Measurements from ENCODE around the gene JOSD1. TPM values are rescaled to one million over a fixed set of nuclear protein-coding genes. Genes with fewer than 3 reads are reported as not detected.
A peak's percentile ranks its signal among the peaks of the same experiment; 100 is the strongest.

JOSD1 gene
- total and polyA plus RNA-seq, 5 donors from 2014 or later = 8.7 to 205 (median 11.1) TPM

DNA sequence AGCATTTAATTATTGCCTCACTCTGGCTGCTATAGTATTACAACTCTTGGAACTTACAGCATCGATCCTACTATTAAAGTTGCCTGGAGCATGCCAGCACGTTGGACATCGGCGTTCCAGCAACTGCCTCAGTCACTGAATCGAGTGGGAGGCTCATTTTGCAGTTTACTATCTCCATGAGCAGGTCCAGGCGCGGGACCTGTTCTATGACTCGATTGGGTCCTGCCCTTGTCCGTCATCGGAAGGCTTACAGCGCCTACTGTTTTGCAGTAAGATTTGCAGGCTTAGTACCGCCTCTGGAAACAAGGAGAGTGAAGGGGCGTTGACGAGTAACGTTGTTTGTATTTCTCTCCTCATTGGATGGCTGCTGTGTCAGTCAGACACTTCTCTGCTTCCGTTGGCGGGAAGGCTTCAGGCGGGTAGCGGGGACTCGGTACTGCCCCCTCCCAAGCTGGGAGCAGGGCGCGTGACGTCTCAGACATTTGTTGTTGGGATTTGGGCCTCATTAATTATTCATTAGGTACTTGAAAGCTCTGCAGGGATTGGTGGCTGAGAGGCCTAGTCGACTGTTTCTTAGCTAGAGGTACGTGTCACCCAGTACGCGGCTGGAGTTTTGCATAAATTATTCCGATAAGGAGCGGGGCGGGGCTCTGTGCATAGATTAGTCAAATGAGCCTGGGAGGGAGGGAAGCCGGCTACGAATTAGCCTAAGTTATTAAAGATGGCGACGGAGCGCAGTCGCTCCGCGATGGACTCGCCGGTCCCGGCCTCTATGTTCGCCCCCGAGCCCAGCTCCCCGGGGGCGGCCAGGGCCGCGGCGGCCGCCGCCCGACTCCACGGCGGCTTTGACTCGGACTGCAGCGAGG, 4.7 kb upstream of the JOSD1 start, which contains the start of gene GTPBP1:
Gene GTPBP1, plus strand, starts transcription at position 710 of the 866 bp plus-strand sequence. Its CDS starts 12 bp downstream, at position 722.
- Histone ChIP-seq H3K4me3 (ENCODE audit: low read depth, low read length) (peak within 1 kb of the TSS; percentile 96), H3K4me1 (ENCODE audit: control insufficient read depth, insufficient read depth, low read length, poor library complexity, severe bottlenecking) (peaks cover 56% of the 10 kb centered on the region), H3K9me3 (ENCODE audit: control insufficient read depth in 2 of 2, low read length in 2 of 2) (no peaks in the 10 kb centered on the region), H3K27ac (ENCODE audit: insufficient read depth, low read length, poor library complexity, severe bottlenecking) (peak within 1 kb of the TSS; percentile 87), H3K27me3 (ENCODE audit: control insufficient read depth, insufficient read depth, low read length) (no peaks in the 10 kb centered on the region), H3K36me3 (ENCODE audit: control insufficient read depth, insufficient read depth, low read length) (peaks cover 12% of the 10 kb centered on the region)
- Mint-ChIP-seq H3K4me1 (peaks cover 8 to 63% (median 40%) of the 10 kb centered on the region in 4 donors), H3K27ac (peak within 1 kb of the TSS; percentile 93 to 99 (median 98)), H3K9me3 (no peaks in the 10 kb centered on the region), H3K27me3 (peaks cover 4% of the 10 kb centered on the region), H3K4me3 (peak within 1 kb of the TSS; percentile 92 to 94 (median 94)), H3K36me3 (no peaks in the 10 kb centered on the region)
- peak; percentile 97 to 100 (median 99) for DNase-seq
- ATAC-seq (ENCODE audit: low read depth in 2 of 2) = peak; percentile 80 to 84

DNA sequence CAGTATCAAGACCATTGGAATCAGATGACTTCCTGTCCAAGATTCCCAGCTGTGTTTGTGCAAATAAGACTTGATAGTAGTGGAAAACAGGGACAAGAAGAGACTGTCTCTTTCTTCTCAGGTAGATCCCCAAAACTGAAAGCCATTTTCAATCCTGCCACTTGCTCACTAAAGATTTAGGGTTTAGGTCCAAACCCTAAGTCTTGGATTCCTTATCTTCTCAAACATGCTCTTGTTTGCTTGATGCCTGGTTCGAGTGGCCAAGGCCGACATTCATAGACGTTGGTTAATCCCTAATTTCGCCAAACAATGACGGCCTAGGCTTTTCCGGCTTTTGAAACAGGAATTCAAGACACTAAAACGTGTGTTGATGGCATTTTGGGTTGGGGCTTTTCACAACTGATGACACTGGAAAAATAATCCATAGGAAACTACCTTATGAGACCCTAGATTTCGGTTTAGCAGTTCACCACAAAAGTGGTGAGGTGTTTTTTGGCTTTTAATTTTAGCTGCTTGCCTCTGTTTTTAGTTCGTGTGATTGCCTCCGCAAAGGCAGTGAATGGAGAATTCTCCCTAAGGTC, 4.0 kb upstream of the JOSD1 start:
- ATAC-seq (ENCODE audit: low read depth in 2 of 2) (no peak), DNase-seq (peak in 1 of 3 donors; percentile 31)
- peak overlapping the region; percentile 93 to 99 (median 98) for H3K27ac Mint-ChIP-seq
- peaks cover 4% of the 10 kb centered on the region for H3K27me3 Mint-ChIP-seq
- Histone ChIP-seq H3K27me3 (ENCODE audit: control insufficient read depth, insufficient read depth, low read length) (no peaks in the 10 kb centered on the region), H3K9me3 (ENCODE audit: control insufficient read depth in 2 of 2, low read length in 2 of 2) (no peaks in the 10 kb centered on the region), H3K36me3 (ENCODE audit: control insufficient read depth, insufficient read depth, low read length) (peaks cover 5% of the 10 kb centered on the region), H3K27ac (ENCODE audit: insufficient read depth, low read length, poor library complexity, severe bottlenecking) (peak overlapping the region; percentile 87), H3K4me1 (ENCODE audit: control insufficient read depth, insufficient read depth, low read length, poor library complexity, severe bottlenecking) (peaks cover 59% of the 10 kb centered on the region), H3K4me3 (ENCODE audit: low read depth, low read length) (peak overlapping the region; percentile 90)
- no peaks in the 10 kb centered on the region for H3K9me3 Mint-ChIP-seq
- peak overlapping the region; percentile 80 to 92 (median 84) for H3K4me3 Mint-ChIP-seq
- H3K4me1 Mint-ChIP-seq = peaks cover 9 to 62% (median 37%) of the 10 kb centered on the region in 4 donors
- H3K36me3 Mint-ChIP-seq = no peaks in the 10 kb centered on the region

DNA sequence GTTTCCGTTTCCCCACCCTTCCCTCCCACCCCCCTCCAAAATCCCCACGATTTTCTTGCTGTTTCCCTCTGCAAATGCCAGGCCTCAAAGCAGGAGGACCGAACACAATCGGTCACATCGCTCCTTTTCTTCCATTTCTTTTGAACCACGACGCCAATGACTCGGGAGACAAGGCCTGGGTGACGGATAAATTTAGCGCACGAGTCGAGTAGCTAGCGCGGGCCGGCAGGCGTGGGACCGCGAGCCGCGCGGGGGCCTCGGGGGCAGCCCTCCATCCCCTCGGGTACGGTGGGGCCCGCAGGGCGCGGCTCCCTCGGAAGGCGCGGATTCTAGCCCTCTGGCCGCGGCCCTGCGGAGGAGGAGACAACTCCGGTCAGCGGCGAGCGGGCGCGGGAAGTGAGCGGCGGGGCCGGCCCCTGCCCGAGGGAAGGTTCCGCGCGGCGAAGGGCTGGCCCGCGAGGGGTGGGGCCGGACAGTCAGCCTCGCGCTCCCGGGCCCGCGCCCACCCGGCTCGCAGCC, 414 bp downstream of the JOSD1 start:
- Mint-ChIP-seq H3K9me3 (no peaks in the 10 kb centered on the region), H3K36me3 (peaks cover 5% of the 10 kb centered on the region), H3K27ac (peak overlapping the region; percentile 96 to 98 (median 97)), H3K4me3 (peak overlapping the region; percentile 87 to 98 (median 96)), H3K4me1 (peaks cover 31 to 62% (median 42%) of the 10 kb centered on the region in 4 donors), H3K27me3 (peaks cover 4% of the 10 kb centered on the region)
- H3K27me3 ChIP-seq (ENCODE audit: control insufficient read depth, insufficient read depth, low read length) = no peaks in the 10 kb centered on the region
- H3K4me3 ChIP-seq (ENCODE audit: low read depth, low read length) = peak overlapping the region; percentile 82
- H3K4me1 ChIP-seq (ENCODE audit: control insufficient read depth, insufficient read depth, low read length, poor library complexity, severe bottlenecking) = peaks cover 66% of the 10 kb centered on the region
- ATAC-seq (ENCODE audit: low read depth in 2 of 2) (peak in 1 of 2 donors; percentile 0), DNase-seq (peak in 2 of 3 donors; percentile 39 to 44)
- no peaks in the 10 kb centered on the region for H3K9me3 ChIP-seq (ENCODE audit: control insufficient read depth in 2 of 2, low read length in 2 of 2)
- no peaks in the 10 kb centered on the region for H3K36me3 ChIP-seq (ENCODE audit: control insufficient read depth, insufficient read depth, low read length)
- peak overlapping the region; percentile 97 for H3K27ac ChIP-seq (ENCODE audit: insufficient read depth, low read length, poor library complexity, severe bottlenecking)

DNA sequence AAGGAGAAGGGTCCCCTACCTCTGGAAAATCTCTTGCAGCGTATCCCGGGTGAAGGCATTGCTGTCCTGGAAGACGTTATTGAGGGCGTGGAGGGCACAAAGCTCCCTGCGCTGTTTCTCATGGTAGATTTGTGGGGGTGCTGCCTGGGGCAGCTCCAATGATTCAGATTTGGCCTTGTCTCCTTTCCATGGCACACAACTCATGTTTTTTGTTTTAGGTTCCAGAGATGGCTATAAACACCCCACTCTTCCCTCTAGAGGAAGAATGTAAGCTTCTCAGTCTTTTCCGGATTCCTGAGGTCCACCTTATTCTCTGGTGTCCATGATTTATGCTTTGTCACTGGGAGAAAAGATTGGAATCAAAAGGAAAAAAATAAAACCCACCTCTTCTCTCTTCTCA, 959 bp downstream of the JOSD1 start:
- peak overlapping the region; percentile 87 to 95 (median 94) for H3K4me3 Mint-ChIP-seq
- H3K9me3 Mint-ChIP-seq = no peaks in the 10 kb centered on the region
- peak overlapping the region; percentile 97 for H3K27ac ChIP-seq (ENCODE audit: insufficient read depth, low read length, poor library complexity, severe bottlenecking)
- H3K36me3 Mint-ChIP-seq = peaks cover 7% of the 10 kb centered on the region
- H3K27me3 Mint-ChIP-seq = peaks cover 4% of the 10 kb centered on the region
- ATAC-seq (ENCODE audit: low read depth in 2 of 2) = no peak
- H3K4me3 ChIP-seq (ENCODE audit: low read depth, low read length) = peak overlapping the region; percentile 82
- H3K27ac Mint-ChIP-seq = peak overlapping the region; percentile 96 to 98 (median 97)
- H3K4me1 Mint-ChIP-seq = peaks cover 34 to 62% (median 42%) of the 10 kb centered on the region in 4 donors
- H3K27me3 ChIP-seq (ENCODE audit: control insufficient read depth, insufficient read depth, low read length) = no peaks in the 10 kb centered on the region
- no peaks in the 10 kb centered on the region for H3K9me3 ChIP-seq (ENCODE audit: control insufficient read depth in 2 of 2, low read length in 2 of 2)
- H3K4me1 ChIP-seq (ENCODE audit: control insufficient read depth, insufficient read depth, low read length, poor library complexity, severe bottlenecking) = peaks cover 65% of the 10 kb centered on the region
- no peaks in the 10 kb centered on the region for H3K36me3 ChIP-seq (ENCODE audit: control insufficient read depth, insufficient read depth, low read length)
- DNase-seq = peak in 1 of 3 donors; percentile 8

DNA sequence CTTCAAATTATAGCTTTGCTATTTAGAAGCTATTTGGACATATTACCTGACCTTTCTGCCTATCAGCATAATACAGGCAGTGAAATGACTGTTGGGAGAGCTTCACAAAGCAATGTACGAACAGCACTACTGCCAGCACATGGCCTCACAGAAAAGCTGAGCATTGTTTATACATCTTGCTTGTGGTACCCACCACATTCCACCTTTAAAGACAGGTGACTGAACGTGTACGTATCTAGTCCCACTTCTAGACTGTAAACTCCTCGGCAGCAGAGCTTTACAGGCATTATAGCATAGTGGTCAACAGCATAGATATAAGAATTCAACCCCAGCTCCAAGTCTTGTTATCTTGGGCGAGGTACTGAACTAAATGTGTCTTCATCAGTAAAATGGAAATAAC, 1.6 kb downstream of the JOSD1 start:
- H3K4me1 ChIP-seq (ENCODE audit: control insufficient read depth, insufficient read depth, low read length, poor library complexity, severe bottlenecking) = peaks cover 64% of the 10 kb centered on the region
- no peaks in the 10 kb centered on the region for H3K36me3 ChIP-seq (ENCODE audit: control insufficient read depth, insufficient read depth, low read length)
- Mint-ChIP-seq H3K27ac (peak overlapping the region; percentile 96 to 98 (median 97)), H3K4me3 (peak overlapping the region; percentile 87 to 95 (median 94)), H3K36me3 (peaks cover 9% of the 10 kb centered on the region), H3K4me1 (peaks cover 36 to 63% (median 42%) of the 10 kb centered on the region in 4 donors), H3K9me3 (no peaks in the 10 kb centered on the region), H3K27me3 (peaks cover 4% of the 10 kb centered on the region)
- H3K27me3 ChIP-seq (ENCODE audit: control insufficient read depth, insufficient read depth, low read length) = no peaks in the 10 kb centered on the region
- peak overlapping the region; percentile 82 for H3K4me3 ChIP-seq (ENCODE audit: low read depth, low read length)
- no peaks in the 10 kb centered on the region for H3K9me3 ChIP-seq (ENCODE audit: control insufficient read depth in 2 of 2, low read length in 2 of 2)
- DNase-seq (peak in 1 of 3 donors; percentile 22), ATAC-seq (ENCODE audit: low read depth in 2 of 2) (no peak)
- H3K27ac ChIP-seq (ENCODE audit: insufficient read depth, low read length, poor library complexity, severe bottlenecking) = peak overlapping the region; percentile 97

DNA sequence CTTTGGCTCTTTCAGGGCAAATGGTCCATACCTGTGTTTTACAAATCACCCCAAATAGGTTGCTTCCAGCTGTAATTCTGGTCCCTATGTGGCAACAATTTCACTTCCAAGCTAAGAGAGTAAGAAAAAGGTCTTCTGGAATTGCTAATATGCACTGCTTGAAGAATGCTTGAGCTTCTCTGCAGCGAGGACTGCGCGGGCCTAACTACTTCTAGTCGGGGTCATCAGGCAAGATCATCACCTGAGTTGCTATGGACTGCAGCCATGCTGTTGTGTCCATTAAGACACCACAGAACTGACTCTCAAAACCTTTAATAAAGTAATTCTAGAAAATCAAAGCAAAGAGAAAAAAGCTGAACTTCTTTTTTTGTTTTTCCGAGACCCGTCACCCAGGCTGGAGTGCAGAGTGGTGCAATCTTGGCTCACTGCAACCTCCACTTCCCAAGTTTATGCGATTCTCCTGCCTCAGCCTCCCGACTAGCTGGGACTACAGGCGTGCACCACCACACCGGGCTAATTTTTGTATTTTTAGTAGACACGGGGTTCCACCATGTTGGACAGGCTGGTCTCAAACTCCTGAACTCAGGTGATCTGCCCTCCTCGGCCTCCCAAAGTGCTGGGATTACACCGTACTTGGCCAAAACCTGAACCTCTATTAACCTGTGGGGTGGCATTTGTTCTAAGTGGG, 2.2 kb downstream of the JOSD1 start:
- Mint-ChIP-seq H3K36me3 (peaks cover 9% of the 10 kb centered on the region), H3K9me3 (no peaks in the 10 kb centered on the region), H3K27ac (peak overlapping the region; percentile 56 to 98 (median 97)), H3K27me3 (peaks cover 4% of the 10 kb centered on the region), H3K4me3 (peak overlapping the region; percentile 87 to 95 (median 94)), H3K4me1 (peaks cover 36 to 63% (median 43%) of the 10 kb centered on the region in 4 donors)
- Histone ChIP-seq H3K36me3 (ENCODE audit: control insufficient read depth, insufficient read depth, low read length) (no peaks in the 10 kb centered on the region), H3K4me3 (ENCODE audit: low read depth, low read length) (peak overlapping the region; percentile 82), H3K27me3 (ENCODE audit: control insufficient read depth, insufficient read depth, low read length) (no peaks in the 10 kb centered on the region), H3K27ac (ENCODE audit: insufficient read depth, low read length, poor library complexity, severe bottlenecking) (peak overlapping the region; percentile 97), H3K4me1 (ENCODE audit: control insufficient read depth, insufficient read depth, low read length, poor library complexity, severe bottlenecking) (peaks cover 64% of the 10 kb centered on the region), H3K9me3 (ENCODE audit: control insufficient read depth in 2 of 2, low read length in 2 of 2) (no peaks in the 10 kb centered on the region)
- ATAC-seq (ENCODE audit: low read depth in 2 of 2) (no peak), DNase-seq (no peak)

Data from CD4-positive, CD25-positive, alpha-beta regulatory T cell (primary cell).